SU-DHL-6 (cell line): ENCODE data around the gene SLC38A3.

ENCODE experiments used
- H2AFZ ChIP-seq: fragments of 200-600 bp; sonication (generic); 2 replicates; pipeline ENCODE4 v1.6.1; 2014; ENCODE audit warnings: low read depth, mild to moderate bottlenecking, moderate library complexity, mixed read lengths, antibody characterized with exemption, low read length; ENCODE audit not compliant: severe bottlenecking
- H3F3A ChIP-seq: fragments of 200-600 bp; shearing (Covaris generic); 2 replicates; pipeline ENCODE4 v1.6.0; 2016; ENCODE audit warnings: antibody characterized with exemption, mild to moderate bottlenecking; ENCODE audit not compliant: insufficient read depth
- H3K27ac ChIP-seq: fragments of 200-600 bp; sonication (generic); 2 replicates; pipeline ENCODE4 v1.5.1; 2016; ENCODE audit warnings: low read depth, mild to moderate bottlenecking, low read length, moderate library complexity, mixed read lengths
- H3K27me3 ChIP-seq: fragments of 200-600 bp; sonication (generic), shearing (Covaris generic); 2 replicates; pipeline ENCODE4 v1.6.0; 2014; ENCODE audit warnings: mild to moderate bottlenecking, low read length
- H3K36me3 ChIP-seq: fragments of 200-600 bp; sonication (generic); 2 replicates; pipeline ENCODE4 v1.6.1; 2014; ENCODE audit warnings: mild to moderate bottlenecking, low read length, mixed read lengths
- H3K4me2 ChIP-seq: fragments of 300-600, 200-600 bp; shearing (Covaris generic), sonication (generic); 2 replicates; pipeline ENCODE4 v1.6.0; 2014; ENCODE audit warnings: low read length, low read depth, mild to moderate bottlenecking; ENCODE audit not compliant: poor library complexity, severe bottlenecking
- H3K4me3 ChIP-seq: fragments of 200-600 bp; sonication (generic); 2 replicates; pipeline ENCODE4 v1.5.1; 2014; ENCODE audit warnings: antibody characterized with exemption, low read length, mild to moderate bottlenecking, mixed read lengths; ENCODE audit not compliant: insufficient read depth, poor library complexity, severe bottlenecking
- H3K79me2 ChIP-seq: fragments of 200-600 bp; sonication (generic); 2 replicates; pipeline ENCODE4 v1.6.1; 2014; ENCODE audit warnings: mild to moderate bottlenecking, low read length, moderate library complexity; ENCODE audit not compliant: insufficient read depth
- H3K9ac ChIP-seq: fragments of 200-600 bp; sonication (generic); 2 replicates; pipeline ENCODE4 v1.7.0; 2014; ENCODE audit warnings: mild to moderate bottlenecking, low read length
- H3K9me2 ChIP-seq: fragments of 200-600 bp; sonication (generic); replicated peaks from 2 replicates; pipeline ENCODE4 v1.6.1; 2014; ENCODE audit warnings: low read length; ENCODE audit not compliant: insufficient read depth
- H3K9me3 ChIP-seq: fragments of 200-600 bp; sonication (generic); 2 replicates; pipeline ENCODE4 v1.6.1; 2014; ENCODE audit warnings: low read length, mixed read lengths; ENCODE audit not compliant: insufficient read depth
- H4K20me1 ChIP-seq: fragments of 200-600 bp; sonication (generic); 2 replicates; pipeline ENCODE4 v1.6.1; 2014; ENCODE audit warnings: low read depth, mild to moderate bottlenecking, antibody characterized with exemption, low read length, moderate library complexity, mixed read lengths
- EZH2phosphoT487 ChIP-seq: fragments of 200-600 bp; sonication (generic), shearing (Covaris generic); conservative IDR thresholded peaks from 2 replicates; pipeline ENCODE4 v1.6.1; 2018; ENCODE audit warnings: mild to moderate bottlenecking, antibody characterized with exemption, low read length, moderate library complexity, mixed read lengths
- TF ChIP-seq, protein P1 (sequence below): fragments of 200-600 bp; sonication (generic); IDR thresholded peaks from one replicate; pipeline ENCODE4 v1.5.1; 2017; ENCODE audit warnings: antibody characterized with exemption, mild to moderate bottlenecking, low read length, moderate library complexity; ENCODE audit not compliant: insufficient read depth, poor library complexity, severe bottlenecking

The SLC38A3 gene

DNA sequence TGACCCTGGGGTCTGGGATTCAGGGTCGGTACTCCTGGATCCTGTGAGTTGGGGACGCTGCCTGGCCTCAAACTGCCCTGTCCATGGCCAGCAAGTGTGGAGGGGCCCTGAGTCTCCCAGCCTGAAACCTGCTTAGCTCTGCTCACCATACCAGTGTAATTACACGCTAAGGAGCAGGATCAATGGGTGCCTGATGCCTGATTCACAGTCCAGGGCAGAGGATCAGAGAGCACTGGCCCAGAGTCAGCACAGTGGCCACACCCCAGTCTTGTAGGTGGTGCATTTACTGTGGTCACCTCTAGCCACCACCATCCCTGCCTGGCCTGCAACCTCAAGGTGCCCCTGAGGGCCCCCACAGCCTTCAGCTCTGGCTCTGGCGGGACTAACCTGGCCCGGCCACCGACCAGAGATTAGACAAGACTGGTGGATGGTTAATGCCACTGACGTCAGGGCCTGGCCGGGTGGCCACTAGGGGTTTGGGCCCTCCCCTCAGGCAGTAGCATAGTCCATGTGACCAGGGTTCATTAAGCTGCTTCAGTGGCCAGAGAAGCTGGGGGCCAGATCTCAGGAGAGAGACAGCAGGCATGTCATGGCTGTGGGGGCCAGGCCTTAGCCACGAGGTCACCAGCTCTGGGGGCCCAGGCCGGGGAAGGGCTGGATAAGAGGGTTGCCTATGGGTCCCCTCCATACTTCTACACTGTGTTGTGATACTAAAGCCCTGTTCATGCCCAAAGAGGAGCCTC is 3.3 kb upstream of the SLC38A3 start:
- Histone ChIP-seq H3K36me3 (no peaks in the 10 kb centered on the region), H3K9ac (no peak overlapping the region), H3K79me2 (no peaks in the 10 kb centered on the region), H3K27ac (no peak overlapping the region), H3K9me3 (no peaks in the 10 kb centered on the region), H3F3A (no peaks in the 10 kb centered on the region), H3K27me3 (no peaks in the 10 kb centered on the region), H2AFZ (no peak overlapping the region), H4K20me1 (no peaks in the 10 kb centered on the region), H3K4me2 (no peak overlapping the region), H3K9me2 (no peaks in the 10 kb centered on the region), H3K4me3 (no peak overlapping the region)
- TF ChIP-seq EZH2phosphoT487, result no peak
- TF ChIP-seq, protein P1, sequence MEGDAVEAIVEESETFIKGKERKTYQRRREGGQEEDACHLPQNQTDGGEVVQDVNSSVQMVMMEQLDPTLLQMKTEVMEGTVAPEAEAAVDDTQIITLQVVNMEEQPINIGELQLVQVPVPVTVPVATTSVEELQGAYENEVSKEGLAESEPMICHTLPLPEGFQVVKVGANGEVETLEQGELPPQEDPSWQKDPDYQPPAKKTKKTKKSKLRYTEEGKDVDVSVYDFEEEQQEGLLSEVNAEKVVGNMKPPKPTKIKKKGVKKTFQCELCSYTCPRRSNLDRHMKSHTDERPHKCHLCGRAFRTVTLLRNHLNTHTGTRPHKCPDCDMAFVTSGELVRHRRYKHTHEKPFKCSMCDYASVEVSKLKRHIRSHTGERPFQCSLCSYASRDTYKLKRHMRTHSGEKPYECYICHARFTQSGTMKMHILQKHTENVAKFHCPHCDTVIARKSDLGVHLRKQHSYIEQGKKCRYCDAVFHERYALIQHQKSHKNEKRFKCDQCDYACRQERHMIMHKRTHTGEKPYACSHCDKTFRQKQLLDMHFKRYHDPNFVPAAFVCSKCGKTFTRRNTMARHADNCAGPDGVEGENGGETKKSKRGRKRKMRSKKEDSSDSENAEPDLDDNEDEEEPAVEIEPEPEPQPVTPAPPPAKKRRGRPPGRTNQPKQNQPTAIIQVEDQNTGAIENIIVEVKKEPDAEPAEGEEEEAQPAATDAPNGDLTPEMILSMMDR, result no peak

DNA sequence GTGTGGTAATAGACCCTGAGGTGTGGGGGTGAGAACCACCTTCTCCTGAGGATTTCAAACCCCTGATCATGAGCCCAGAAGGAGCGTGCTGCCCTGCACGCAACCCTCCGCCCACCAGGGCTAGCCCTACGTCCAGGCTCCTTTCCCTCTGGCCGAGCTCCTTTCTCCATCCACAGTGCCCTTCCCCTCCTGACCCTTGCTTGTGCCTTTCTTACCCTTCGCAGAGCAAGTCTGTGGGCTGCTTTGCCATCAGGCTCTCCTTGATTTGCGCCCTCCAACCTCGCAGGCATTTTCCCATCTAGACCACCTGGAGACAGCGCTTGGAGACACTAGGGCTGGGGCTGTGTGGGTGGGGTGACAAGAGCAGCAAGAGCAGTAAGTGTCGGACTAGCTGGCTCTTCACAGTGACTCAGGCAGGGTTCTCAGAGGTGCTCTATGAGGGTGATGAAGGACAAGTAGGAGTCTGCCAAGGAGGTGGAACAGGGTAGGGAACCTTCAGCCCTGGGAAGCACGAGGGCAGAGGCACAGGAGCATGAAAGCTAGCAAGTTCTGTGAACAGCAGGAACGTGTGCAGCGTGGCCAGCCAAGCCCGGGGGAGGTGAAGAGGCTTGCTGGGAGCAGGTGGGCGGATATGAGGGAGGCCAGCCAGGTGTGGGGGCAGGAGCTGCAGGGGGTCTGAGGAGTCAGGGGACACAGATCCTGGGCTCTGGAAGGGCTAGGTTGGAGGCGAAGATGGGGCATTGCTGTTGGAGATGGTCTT is 2.5 kb upstream of the SLC38A3 start:
- no peak overlapping the region for H2AFZ ChIP-seq
- H3F3A ChIP-seq, result no peaks in the 10 kb centered on the region
- no peaks in the 10 kb centered on the region for H3K9me3 ChIP-seq
- no peaks in the 10 kb centered on the region for H3K36me3 ChIP-seq
- no peak for TF ChIP-seq EZH2phosphoT487
- TF ChIP-seq, protein P1, result no peak
- no peaks in the 10 kb centered on the region for H3K79me2 ChIP-seq
- H3K9ac ChIP-seq, result no peak overlapping the region
- no peak overlapping the region for H3K4me3 ChIP-seq
- no peaks in the 10 kb centered on the region for H3K27me3 ChIP-seq
- no peak overlapping the region for H3K27ac ChIP-seq
- no peaks in the 10 kb centered on the region for H4K20me1 ChIP-seq
- H3K9me2 ChIP-seq, result no peaks in the 10 kb centered on the region
- H3K4me2 ChIP-seq, result no peak overlapping the region

DNA sequence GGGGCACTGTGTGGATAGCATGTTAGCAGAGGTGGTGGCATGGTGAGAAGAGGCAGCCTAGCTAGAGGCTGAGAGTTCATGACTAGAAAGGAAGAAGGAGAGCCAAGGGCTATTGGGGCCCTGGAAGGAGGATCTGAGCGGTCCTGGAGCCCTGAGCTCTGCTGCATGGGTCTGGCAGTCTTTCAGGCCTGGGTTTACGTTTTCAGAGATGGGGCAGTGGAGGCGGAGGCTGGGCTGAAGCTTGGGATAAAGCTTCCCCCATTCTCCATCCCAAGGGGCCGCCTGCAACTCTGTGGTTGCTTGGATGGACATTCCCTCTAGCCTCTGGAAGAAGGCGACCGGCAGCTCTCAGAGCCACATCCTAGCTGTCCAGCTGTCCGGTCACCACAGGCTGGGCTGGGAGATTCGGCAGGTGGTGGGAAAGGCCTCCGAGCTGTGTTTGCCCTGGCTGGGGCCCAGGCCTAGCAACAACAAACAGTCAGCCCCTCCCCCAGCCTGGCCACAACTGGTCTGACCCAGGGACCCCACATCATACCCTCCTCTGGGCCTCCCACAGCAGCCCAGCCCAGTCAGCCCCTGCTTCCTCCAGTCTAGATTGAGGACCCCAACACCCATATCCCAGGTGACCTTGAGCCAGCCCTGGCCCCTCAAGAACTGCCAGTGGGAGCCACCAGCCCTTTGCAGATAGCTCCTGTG is 1.8 kb upstream of the SLC38A3 start:
- no peak for TF ChIP-seq EZH2phosphoT487
- TF ChIP-seq, protein P1, result no peak

More for the DNA sequence above, 1.8 kb upstream of the SLC38A3 start:
- Histone ChIP-seq H3K4me3 (no peak overlapping the region), H3K79me2 (no peaks in the 10 kb centered on the region), H3K27ac (no peak overlapping the region), H3K4me2 (no peak overlapping the region), H4K20me1 (no peaks in the 10 kb centered on the region), H3K9ac (no peak overlapping the region), H2AFZ (no peak overlapping the region), H3K36me3 (no peaks in the 10 kb centered on the region), H3K27me3 (no peaks in the 10 kb centered on the region), H3K9me3 (no peaks in the 10 kb centered on the region), H3K9me2 (no peaks in the 10 kb centered on the region), H3F3A (no peaks in the 10 kb centered on the region)
